ENCODE results near the gene PRDM2.
"Not testable (repeated sequence)": the region's sequence is repeated elsewhere in the genome, so short reads cannot be mapped to it uniquely, and the experiment has no call there.

PRDM2 gene

DNA sequence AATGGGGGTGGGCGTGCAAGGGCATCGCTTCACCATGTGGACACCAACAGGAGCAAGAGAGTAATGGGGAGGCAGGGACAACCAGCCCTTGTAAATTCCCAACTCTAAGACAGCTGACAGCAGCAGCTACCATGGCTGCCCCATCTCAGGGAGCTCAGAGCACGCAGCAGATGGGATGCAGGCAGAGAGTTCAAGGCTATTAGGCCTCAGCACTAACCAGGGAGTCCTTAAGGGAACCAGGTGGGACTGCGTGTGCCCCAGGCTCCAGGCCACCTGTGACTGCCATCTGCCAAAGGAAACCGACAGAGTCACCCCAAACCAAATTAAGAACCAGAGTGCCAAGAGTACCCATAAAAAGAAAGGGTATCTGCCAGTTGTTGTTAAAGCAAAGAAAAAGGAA lies 33.7 kb upstream of the PRDM2 start:
- no peak overlapping the region for H3K4me3 ChIP-seq (ENCODE audit: control insufficient read depth, low read depth, low read length)
- TF ChIP-seq, protein P1, sequence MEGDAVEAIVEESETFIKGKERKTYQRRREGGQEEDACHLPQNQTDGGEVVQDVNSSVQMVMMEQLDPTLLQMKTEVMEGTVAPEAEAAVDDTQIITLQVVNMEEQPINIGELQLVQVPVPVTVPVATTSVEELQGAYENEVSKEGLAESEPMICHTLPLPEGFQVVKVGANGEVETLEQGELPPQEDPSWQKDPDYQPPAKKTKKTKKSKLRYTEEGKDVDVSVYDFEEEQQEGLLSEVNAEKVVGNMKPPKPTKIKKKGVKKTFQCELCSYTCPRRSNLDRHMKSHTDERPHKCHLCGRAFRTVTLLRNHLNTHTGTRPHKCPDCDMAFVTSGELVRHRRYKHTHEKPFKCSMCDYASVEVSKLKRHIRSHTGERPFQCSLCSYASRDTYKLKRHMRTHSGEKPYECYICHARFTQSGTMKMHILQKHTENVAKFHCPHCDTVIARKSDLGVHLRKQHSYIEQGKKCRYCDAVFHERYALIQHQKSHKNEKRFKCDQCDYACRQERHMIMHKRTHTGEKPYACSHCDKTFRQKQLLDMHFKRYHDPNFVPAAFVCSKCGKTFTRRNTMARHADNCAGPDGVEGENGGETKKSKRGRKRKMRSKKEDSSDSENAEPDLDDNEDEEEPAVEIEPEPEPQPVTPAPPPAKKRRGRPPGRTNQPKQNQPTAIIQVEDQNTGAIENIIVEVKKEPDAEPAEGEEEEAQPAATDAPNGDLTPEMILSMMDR (IDR thresholded peaks at IDR 0.05; ENCODE audit: control insufficient read depth, insufficient read depth, low read depth, low read length, missing control alignments) = no peak
- no peak for DNase-seq (ENCODE audit: low read depth)

DNA sequence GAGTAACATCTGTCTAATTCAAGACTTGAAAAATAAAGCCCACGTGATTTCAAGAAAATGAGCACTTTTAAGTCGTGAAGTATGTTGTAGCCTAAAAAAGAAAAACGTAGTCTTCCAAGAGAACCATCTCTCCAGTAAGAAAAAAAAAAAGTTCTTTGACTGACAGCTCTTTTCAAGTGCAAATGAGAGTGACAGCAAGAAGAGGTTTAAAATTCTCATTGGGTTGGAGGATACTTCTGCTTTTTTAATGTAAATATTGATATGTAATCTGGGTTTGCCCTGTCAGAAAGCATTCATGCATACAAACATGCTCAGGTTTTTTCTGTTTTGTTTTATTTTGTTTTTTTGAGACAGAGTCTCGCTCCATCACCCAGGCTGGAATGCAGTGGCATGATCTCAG lies 32.3 kb upstream of the PRDM2 start:
- TF ChIP-seq, protein P1 (IDR thresholded peaks at IDR 0.05; ENCODE audit: control insufficient read depth, insufficient read depth, low read depth, low read length, missing control alignments) = no peak
- H3K4me3 ChIP-seq (ENCODE audit: control insufficient read depth, low read depth, low read length) = no peak overlapping the region
- DNase-seq (ENCODE audit: low read depth) = no peak

DNA sequence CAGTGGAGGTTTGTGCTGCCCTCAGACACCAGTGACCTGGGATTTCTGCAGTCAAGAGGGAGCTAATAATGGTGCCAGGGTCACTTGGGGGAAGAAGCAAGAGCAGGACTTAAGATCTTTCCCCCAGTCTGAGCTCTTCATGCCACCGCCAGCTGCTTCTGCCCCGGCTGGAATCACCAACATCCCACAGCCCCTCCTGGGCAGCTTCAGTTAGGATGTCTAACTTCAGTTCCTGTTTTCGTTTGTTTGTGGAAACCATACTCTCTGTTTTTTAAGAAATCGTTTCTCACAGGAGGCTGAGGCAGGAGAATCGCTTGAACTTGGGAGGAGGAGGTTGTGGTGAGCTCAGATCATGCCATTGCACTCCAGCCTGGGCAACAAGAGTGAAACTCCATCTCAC lies 25.6 kb upstream of the PRDM2 start:
- DNase-seq (ENCODE audit: low read depth) = no peak
- H3K4me3 ChIP-seq (ENCODE audit: control insufficient read depth, low read depth, low read length) = no peak overlapping the region
- TF ChIP-seq, protein P1 (IDR thresholded peaks at IDR 0.05; ENCODE audit: control insufficient read depth, insufficient read depth, low read depth, low read length, missing control alignments) = no peak

DNA sequence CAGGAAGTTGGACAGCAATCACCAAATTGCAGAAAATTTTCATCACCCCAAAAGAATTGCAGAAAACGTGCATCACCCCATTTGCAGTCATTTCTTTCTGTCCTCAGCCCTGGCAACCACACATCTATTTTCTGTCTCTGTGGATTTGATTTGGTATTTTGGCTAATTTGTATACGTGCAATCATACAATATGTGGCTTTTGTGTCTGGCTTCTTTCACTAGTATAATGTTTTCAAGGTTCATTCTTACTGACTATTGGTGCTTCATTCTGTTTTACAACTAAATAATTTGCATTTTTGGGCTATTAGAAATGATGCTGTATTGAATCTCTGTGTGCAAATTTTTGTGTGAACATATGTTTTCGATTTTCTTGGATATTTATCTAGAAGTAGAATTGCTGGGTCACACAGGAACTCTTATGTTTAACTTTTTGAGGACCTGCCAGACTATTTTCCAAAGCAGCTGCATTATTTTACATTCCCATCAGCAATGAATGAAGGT lies 24.8 kb upstream of the PRDM2 start:
- no peak for DNase-seq (ENCODE audit: low read depth)
- H3K4me3 ChIP-seq (ENCODE audit: control insufficient read depth, low read depth, low read length) = no peak overlapping the region
- TF ChIP-seq, protein P1 (IDR thresholded peaks at IDR 0.05; ENCODE audit: control insufficient read depth, insufficient read depth, low read depth, low read length, missing control alignments) = no peak

DNA sequence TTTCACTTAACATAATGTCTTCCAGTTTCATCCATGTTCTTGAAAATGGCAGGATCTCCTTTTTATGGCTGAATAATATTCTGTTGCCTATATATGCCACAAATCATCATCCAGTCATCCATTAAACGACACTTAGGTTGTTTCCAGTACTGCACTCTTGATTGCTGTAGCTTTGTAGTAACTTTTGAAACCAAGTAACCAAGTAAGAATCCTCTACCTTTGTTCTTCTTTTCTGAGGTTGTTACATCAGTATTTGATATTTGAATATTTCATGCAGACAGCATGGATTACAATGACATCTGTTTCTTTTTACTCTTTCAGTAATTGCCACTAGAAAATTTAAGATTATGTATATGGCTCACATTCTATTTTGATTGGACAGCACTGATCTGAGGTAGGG lies 22.1 kb upstream of the PRDM2 start:
- DNase-seq (ENCODE audit: low read depth) = no peak
- TF ChIP-seq, protein P1 (IDR thresholded peaks at IDR 0.05; ENCODE audit: control insufficient read depth, insufficient read depth, low read depth, low read length, missing control alignments) = no peak
- no peak overlapping the region for H3K4me3 ChIP-seq (ENCODE audit: control insufficient read depth, low read depth, low read length)

DNA sequence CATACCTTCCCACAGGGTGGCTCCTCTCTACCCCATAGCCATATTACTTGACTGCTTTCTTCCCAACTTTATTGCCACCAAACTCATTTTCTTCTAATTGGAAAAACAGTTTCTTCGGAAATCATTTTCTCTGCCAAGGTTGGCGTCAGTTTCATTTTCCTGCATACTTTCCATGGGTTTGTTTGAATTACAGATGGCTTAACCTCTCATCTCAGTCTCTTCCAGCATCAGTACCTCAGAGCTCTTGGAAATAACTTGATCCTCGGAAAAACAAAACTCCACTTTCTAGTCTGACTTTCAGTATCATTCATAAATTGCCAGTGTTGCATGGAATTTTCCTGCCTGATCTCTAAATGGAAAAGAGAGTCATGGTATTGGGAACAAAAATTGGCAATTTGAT lies 20.3 kb upstream of the PRDM2 start:
- TF ChIP-seq, protein P1 (IDR thresholded peaks at IDR 0.05; ENCODE audit: control insufficient read depth, insufficient read depth, low read depth, low read length, missing control alignments) = no peak
- no peak for DNase-seq (ENCODE audit: low read depth)
- H3K4me3 ChIP-seq (ENCODE audit: control insufficient read depth, low read depth, low read length) = no peak overlapping the region

DNA sequence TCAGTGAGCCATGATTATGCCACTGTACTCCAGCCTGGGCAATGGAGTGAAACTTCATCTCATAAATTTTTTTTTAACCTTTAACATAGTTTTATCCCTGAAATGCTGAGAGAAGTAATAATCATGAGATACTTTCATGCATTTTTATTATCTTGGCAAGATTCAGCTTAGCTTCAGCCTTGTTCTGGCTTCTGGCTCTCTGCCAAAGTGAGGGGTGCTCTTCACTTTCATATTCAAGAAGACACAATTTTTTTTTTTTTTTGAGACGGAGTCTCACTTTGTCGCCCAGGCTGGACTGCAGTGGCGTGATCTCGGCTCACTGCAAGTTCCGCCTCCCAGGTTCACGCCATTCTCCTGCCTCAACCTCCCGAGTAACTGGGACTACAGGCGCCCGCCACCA lies 19.4 kb upstream of the PRDM2 start:
- not testable (repeated sequence) for DNase-seq (ENCODE audit: low read depth); H3K4me3 ChIP-seq (ENCODE audit: control insufficient read depth, low read depth, low read length)
